Keratinocyte (primary cell): ENCODE measurements around the gene MMS19. TPM values are rescaled to one million over a fixed set of nuclear protein-coding genes. Genes with fewer than 3 reads are reported as not detected.

Experiments used
- DNase-seq: peaks from one replicate; pipeline ENCODE4 v3.0.0-alpha.2; 2011; ENCODE audit warnings: low read depth, missing footprints, low spot score
- FAIRE-seq: peaks from 2 replicates; lab custom pipeline; 2011; peaks lifted over from hg19 to GRCh38; lab: Jason Lieb, UNC
- H2AFZ ChIP-seq: 2 replicates; pipeline ENCODE4 v1.6.0; 2012; ENCODE audit warnings: low read length, control low read depth, inconsistent platforms; ENCODE audit not compliant: control insufficient read depth
- H3K27ac ChIP-seq: 2 replicates; pipeline ENCODE4 v1.5.1; 2011; ENCODE audit warnings: low read length; ENCODE audit not compliant: control insufficient read depth, insufficient read depth
- H3K27me3 ChIP-seq: 3 replicates; pipeline ENCODE4 v1.6.0; 2011; ENCODE audit warnings: low read length; ENCODE audit not compliant: control insufficient read depth, insufficient read depth; ENCODE audit errors: extremely low read depth
- H3K36me3 ChIP-seq, 2 experiments: 2 replicates in 1 of 2; 3 replicates in 1 of 2; pipeline ENCODE4 v1.5.1; 2011; ENCODE audit warnings: low read length in 2 of 2, mild to moderate bottlenecking in 1 of 2; ENCODE audit not compliant: control insufficient read depth in 2 of 2, insufficient read depth in 2 of 2; ENCODE audit errors: extremely low read depth in 1 of 2
- H3K4me1 ChIP-seq: 3 replicates; pipeline ENCODE4 v1.5.1; 2011; ENCODE audit warnings: low read length; ENCODE audit not compliant: control insufficient read depth, insufficient read depth; ENCODE audit errors: extremely low read depth
- H3K4me2 ChIP-seq: 3 replicates; pipeline ENCODE4 v1.6.0; 2011; ENCODE audit warnings: low read depth, low read length; ENCODE audit not compliant: control insufficient read depth, insufficient read depth; ENCODE audit errors: extremely low read depth
- H3K4me3 ChIP-seq, 3 experiments: fragments of 200-600 bp in 1 of 3; sonication (generic) in 1 of 3; 2 replicates in 2 of 3; 3 replicates in 1 of 3; pipeline ENCODE4 v1.5.1; 2011 to 2016; ENCODE audit warnings: low read length in 3 of 3, mild to moderate bottlenecking in 3 of 3, control low read depth in 2 of 3, inconsistent platforms in 1 of 3, low read depth in 1 of 3, mixed read lengths in 1 of 3, mixed run types in 1 of 3, moderate library complexity in 1 of 3; ENCODE audit not compliant: control insufficient read depth in 2 of 3, insufficient read depth in 2 of 3; ENCODE audit errors: extremely low read depth in 1 of 3
- H3K79me2 ChIP-seq: 2 replicates; pipeline ENCODE4 v1.6.0; 2012; ENCODE audit warnings: low read length; ENCODE audit not compliant: control insufficient read depth, insufficient read depth
- H3K9ac ChIP-seq: 3 replicates; pipeline ENCODE4 v1.6.0; 2011; ENCODE audit warnings: low read length; ENCODE audit not compliant: control insufficient read depth, insufficient read depth; ENCODE audit errors: extremely low read depth
- H3K9me1 ChIP-seq: 3 replicates; pipeline ENCODE4 v1.6.0; 2011; ENCODE audit warnings: low read length; ENCODE audit not compliant: control insufficient read depth, insufficient read depth; ENCODE audit errors: extremely low read depth
- H3K9me3 ChIP-seq: 2 replicates; pipeline ENCODE4 v1.5.1; 2012; ENCODE audit warnings: low read depth, low read length; ENCODE audit not compliant: control insufficient read depth
- H4K20me1 ChIP-seq: 3 replicates; pipeline ENCODE4 v1.6.0; 2011; ENCODE audit warnings: low read length; ENCODE audit not compliant: control insufficient read depth, insufficient read depth; ENCODE audit errors: extremely low read depth
- CTCF ChIP-seq, 3 experiments: IDR thresholded peaks in 1 of 3; conservative IDR thresholded peaks in 1 of 3; optimal IDR thresholded peaks in 1 of 3; 2 replicates in 2 of 3; 3 replicates in 1 of 3; pipeline versions ENCODE3 to v1.5.1; 2011; ENCODE audit warnings: low read length in 3 of 3, mild to moderate bottlenecking in 3 of 3, moderate library complexity in 2 of 3, control low read depth in 1 of 3, inconsistent platforms in 1 of 3; ENCODE audit not compliant: insufficient read depth in 2 of 3; ENCODE audit errors: extremely low read depth in 1 of 3
- EZH2 ChIP-seq: IDR thresholded peaks from one replicate; pipeline ENCODE4 v1.6.1; 2012; ENCODE audit warnings: inconsistent platforms, mild to moderate bottlenecking, low read length, moderate library complexity
- dilution Hi-C: fragments of 300-500 bp; cut with MboI; formaldehyde crosslinking; loops from one replicate; pipeline ENCODE4 v1.7.0; 2020; ENCODE audit warnings: low sequenced_read_pairs; ENCODE audit not compliant: extremely low pct_ligation_motif_present
- polyA plus RNA-seq, 5 experiments: library from polyadenylated mRNA; depleted of rRNA in 3 of 5; stranded (reverse) in 3 of 5; stranded (forward) in 1 of 5; unstranded in 1 of 5; fragments of >200 nt; gene quantifications; 1 replicate in 1 of 5; 2 replicates in 3 of 5; 3 replicates in 1 of 5; pipeline versions ENCODE4 v1.2.1 to v1.2.3, GENCODE V29; 2011 to 2012; ENCODE audit warnings: missing spikeins in 2 of 5, low read depth in 1 of 5, low replicate concordance in 1 of 5

Gene MMS19
- polyA plus RNA-seq, 1 donor (not counting 4 experiments of a cell fraction or from before 2014, with no cell fraction given), result 72.5 TPM

GRCh38 chr10:97537186-97537869, 39.1 kb upstream of the MMS19 start:
- H3K27me3 ChIP-seq, result no peaks in the 10 kb centered on the region
- dilution Hi-C loops, result no loop called here
- no peak overlapping the region for H2AFZ ChIP-seq
- no peak for FAIRE-seq
- no peak overlapping the region for H3K27ac ChIP-seq
- no peak overlapping the region for H3K9ac ChIP-seq
- H3K36me3 ChIP-seq, result no peaks in the 10 kb centered on the region
- peaks cover 26% of the 10 kb centered on the region for H3K4me1 ChIP-seq
- no peaks in the 10 kb centered on the region for H4K20me1 ChIP-seq
- H3K9me3 ChIP-seq, result no peaks in the 10 kb centered on the region
- no peak for TF ChIP-seq EZH2
- TF ChIP-seq CTCF (optimal IDR thresholded peaks at IDR 0.05 in 1 of 3, IDR thresholded peaks at IDR 0.05 in 1 of 3, conservative IDR thresholded peaks at IDR 0.05 in 1 of 3; ENCODE audit: extremely low read depth in 1 of 3, insufficient read depth in 2 of 3, low read length in 3 of 3), result no peak
- no peak overlapping the region for H3K4me3 ChIP-seq
- H3K79me2 ChIP-seq, result peaks cover 12% of the 10 kb centered on the region
- no peak overlapping the region for H3K4me2 ChIP-seq
- H3K9me1 ChIP-seq, result no peaks in the 10 kb centered on the region
- DNase-seq, result no peak

- no peak overlapping the region for H3K9ac ChIP-seq
- H3K36me3 ChIP-seq, result peaks cover 0 to 2% of the 10 kb centered on the region in 2 experiments
- no peak overlapping the region for H3K27ac ChIP-seq
- peak; percentile 61 to 81 (median 68) for TF ChIP-seq CTCF (optimal IDR thresholded peaks at IDR 0.05 in 1 of 3, IDR thresholded peaks at IDR 0.05 in 1 of 3, conservative IDR thresholded peaks at IDR 0.05 in 1 of 3; ENCODE audit: extremely low read depth in 1 of 3, insufficient read depth in 2 of 3, low read length in 3 of 3)
- TF ChIP-seq EZH2, result no peak
- H3K79me2 ChIP-seq, result peaks cover 8% of the 10 kb centered on the region
- no peak overlapping the region for H2AFZ ChIP-seq
- dilution Hi-C loops, result no loop called here
- H3K4me3 ChIP-seq, result no peak overlapping the region
- H3K9me1 ChIP-seq, result no peaks in the 10 kb centered on the region
- no peaks in the 10 kb centered on the region for H3K9me3 ChIP-seq
- no peaks in the 10 kb centered on the region for H4K20me1 ChIP-seq
- H3K27me3 ChIP-seq, result no peaks in the 10 kb centered on the region
- H3K4me2 ChIP-seq, result no peak overlapping the region
- no peak for DNase-seq
- peaks cover 17% of the 10 kb centered on the region for H3K4me1 ChIP-seq
- no peak for FAIRE-seq
These were observed 36.6 kb upstream of the MMS19 start for GRCh38 chr10:97534746-97535367.
